GM23338 (cell line): ENCODE measurements around the gene GSTM2. TPM values are rescaled to one million over a fixed set of nuclear protein-coding genes. Genes with fewer than 3 reads are reported as not detected.

Experiments used
- ATAC-seq: fragments of 200-7000 bp; cut with Tn5 transposase; 3 replicates; pipeline ENCODE4 v1.9.1; 2020
- DNase-seq: peaks from one replicate; pipeline ENCODE4 v3.0.0-alpha.2; 2015; ENCODE audit warnings: low spot score
- H2AFZ ChIP-seq: fragments of 200-600 bp; sonication (generic); 2 replicates; pipeline ENCODE4 v1.8.0; 2016; ENCODE audit warnings: antibody characterized with exemption, mild to moderate bottlenecking, moderate library complexity
- H3F3A ChIP-seq: fragments of 200-600 bp; sonication (generic); replicated peaks from 2 replicates; pipeline ENCODE4 v1.8.0; 2017; ENCODE audit warnings: antibody characterized with exemption, mixed run types, low read depth
- H3K27ac ChIP-seq: fragments of 200-600 bp; sonication (generic); 2 replicates; pipeline ENCODE4 v1.6.1; 2016; ENCODE audit warnings: low read depth
- H3K27me3 ChIP-seq: fragments of 200-600 bp; sonication (generic); 2 replicates; pipeline ENCODE4 v1.8.0; 2016; ENCODE audit warnings: mild to moderate bottlenecking, mixed run types, moderate library complexity; ENCODE audit not compliant: insufficient read depth
- H3K36me3 ChIP-seq: fragments of 200-600 bp; sonication (generic); 2 replicates; pipeline ENCODE4 v1.8.0; 2016; ENCODE audit warnings: mild to moderate bottlenecking; ENCODE audit not compliant: insufficient read depth
- H3K4me1 ChIP-seq: fragments of 200-600 bp; sonication (generic); 2 replicates; pipeline ENCODE4 v1.8.0; 2016; ENCODE audit warnings: mild to moderate bottlenecking, moderate library complexity; ENCODE audit not compliant: insufficient read depth
- H3K4me2 ChIP-seq: fragments of 200-600 bp; sonication (generic); 2 replicates; pipeline ENCODE4 v1.7.1; 2017; ENCODE audit warnings: mixed run types
- H3K4me3 ChIP-seq: fragments of 200-600 bp; sonication (generic); 2 replicates; pipeline ENCODE4 v1.6.1; 2016; ENCODE audit warnings: mixed run types
- H3K79me2 ChIP-seq: fragments of 200-600 bp; sonication (generic); replicated peaks from 2 replicates; pipeline ENCODE4 v1.8.0; 2017; ENCODE audit warnings: mild to moderate bottlenecking; ENCODE audit not compliant: insufficient read depth
- H3K9me2 ChIP-seq: fragments of 200-600 bp; sonication (generic); 2 replicates; pipeline ENCODE4 v1.8.0; 2017; ENCODE audit not compliant: insufficient read depth
- H4K20me1 ChIP-seq: fragments of 200-600 bp; sonication (generic); replicated peaks from 2 replicates; pipeline ENCODE4 v1.8.0; 2017; ENCODE audit warnings: mild to moderate bottlenecking; ENCODE audit not compliant: insufficient read depth
- H3K27ac Mint-ChIP-seq: 2 replicates; pipeline ENCODE4 v1.8.0; 2020; ENCODE audit warnings: inconsistent platforms, mild to moderate bottlenecking, moderate library complexity, mixed read lengths
- H3K27me3 Mint-ChIP-seq: 3 replicates; pipeline ENCODE4 v1.8.0; 2022; ENCODE audit warnings: low read depth, mild to moderate bottlenecking, moderate library complexity, mixed read lengths, inconsistent platforms; ENCODE audit not compliant: insufficient read depth, poor library complexity
- H3K36me3 Mint-ChIP-seq: 3 replicates; pipeline ENCODE4 v1.8.0; 2021; ENCODE audit warnings: low read depth, mild to moderate bottlenecking, inconsistent platforms, moderate library complexity, mixed read lengths
- H3K4me1 Mint-ChIP-seq: 3 replicates; pipeline ENCODE4 v1.8.0; 2020; ENCODE audit warnings: mild to moderate bottlenecking, inconsistent platforms, mixed read lengths
- H3K4me3 Mint-ChIP-seq: 3 replicates; pipeline ENCODE4 v1.8.0; 2021; ENCODE audit warnings: moderate library complexity, mild to moderate bottlenecking, inconsistent platforms, mixed read lengths
- H3K9me3 Mint-ChIP-seq: 3 replicates; pipeline ENCODE4 v1.8.0; 2020; ENCODE audit warnings: moderate library complexity, mild to moderate bottlenecking, inconsistent platforms, mixed read lengths
- CREB1 ChIP-seq: fragments of 250-450 bp; sonication (Bioruptor Pico); IDR thresholded peaks from 2 replicates; pipeline ENCODE4 v1.5.0; 2020; ENCODE audit warnings: low read depth, mild to moderate bottlenecking, moderate library complexity
- CTCF ChIP-seq, 2 experiments: fragments of 200-600 bp in 1 of 2; sonication (generic) in 1 of 2; conservative IDR thresholded peaks; 2 replicates each; pipeline versions ENCODE4 v1.5.1 to v1.6.1; 2016 to 2017; ENCODE audit warnings: antibody characterized with exemption in 2 of 2, low read depth in 2 of 2, mild to moderate bottlenecking in 2 of 2, moderate library complexity in 1 of 2
- ETS1 ChIP-seq: IDR thresholded peaks from 2 replicates; pipeline ENCODE4 v1.6.1; 2016; ENCODE audit warnings: antibody characterized with exemption
- EZH2 ChIP-seq: fragments of 200-600 bp; sonication (generic); IDR thresholded peaks from one replicate; pipeline ENCODE4 v1.8.0; 2017; ENCODE audit warnings: antibody characterized with exemption, mild to moderate bottlenecking, low read depth; ENCODE audit not compliant: unreplicated experiment
- EZH2phosphoT487 ChIP-seq: fragments of 200-600 bp; sonication (generic); IDR thresholded peaks from one replicate; pipeline ENCODE4 v1.8.1; 2018; ENCODE audit warnings: antibody characterized with exemption; ENCODE audit not compliant: unreplicated experiment
- JUNB ChIP-seq: IDR thresholded peaks from one replicate; pipeline ENCODE4 v1.6.1; 2016; ENCODE audit warnings: antibody characterized with exemption; ENCODE audit not compliant: unreplicated experiment
- NANOG ChIP-seq: IDR thresholded peaks from 2 replicates; pipeline ENCODE4 v1.6.1; 2016; ENCODE audit warnings: antibody characterized with exemption, borderline replicate concordance
- REST ChIP-seq: IDR thresholded peaks from one replicate; pipeline ENCODE4 v1.6.1; 2018; ENCODE audit warnings: antibody characterized with exemption; ENCODE audit not compliant: unreplicated experiment
- STAT1 ChIP-seq: IDR thresholded peaks from one replicate; pipeline ENCODE4 v1.6.1; 2016; ENCODE audit warnings: antibody characterized with exemption; ENCODE audit not compliant: unreplicated experiment
- ZNF114 ChIP-seq: fragments of 250-450 bp; sonication (Bioruptor Pico); IDR thresholded peaks from 2 replicates; pipeline ENCODE4 v1.5.0; 2020; ENCODE audit warnings: mild to moderate bottlenecking, moderate library complexity
- ZNF331 ChIP-seq: fragments of 250-450 bp; sonication (Bioruptor Pico); IDR thresholded peaks from 2 replicates; pipeline ENCODE4 v1.5.0; 2020; ENCODE audit warnings: low read depth, mild to moderate bottlenecking, moderate library complexity
- ZNF462 ChIP-seq: fragments of 250-450 bp; sonication (Bioruptor Pico); IDR thresholded peaks from 2 replicates; pipeline ENCODE4 v1.5.0; 2020; ENCODE audit warnings: mild to moderate bottlenecking, moderate library complexity
- polyA plus RNA-seq: library from polyadenylated mRNA; unstranded; fragments of >200 nt; fragmentation: Nextera tagmentation; extraction: Ambion mirVana; gene quantifications from 2 replicates; pipeline ENCODE4 v1.2.1, GENCODE V29; 2016
- total RNA-seq: library from RNA; depleted of rRNA; stranded (reverse); fragments of >200 nt; shearing (Covaris generic); gene quantifications from 2 replicates; pipeline ENCODE4 v1.2.3, GENCODE V29; 2014

The GSTM2 gene
- total and polyA plus RNA-seq, 2 experiments from 2014 or later, result 8.9 to 16.0 TPM

GRCh38 chr1:109642626-109643025 lies 25.2 kb upstream of the GSTM2 start:
- no peak overlapping the region for H3K27ac ChIP-seq
- H3K36me3 ChIP-seq, result no peaks in the 10 kb centered on the region
- H3K79me2 ChIP-seq, result no peaks in the 10 kb centered on the region
- Mint-ChIP-seq H3K27ac (no peak overlapping the region), H3K9me3 (no peaks in the 10 kb centered on the region), H3K4me1 (peaks cover 3% of the 10 kb centered on the region), H3K36me3 (no peaks in the 10 kb centered on the region), H3K4me3 (no peak overlapping the region), H3K27me3 (peaks cover 10% of the 10 kb centered on the region)
- H3K9me2 ChIP-seq, result no peaks in the 10 kb centered on the region
- 0 out of 2 replicates have a peak, but pooled peaks cover 6% of the 10 kb centered on the region for H3F3A ChIP-seq
- H4K20me1 ChIP-seq, result no peaks in the 10 kb centered on the region; the same call in 1 of the 2 replicates
- H3K4me2 ChIP-seq, result peak overlapping the region; percentile 49; the same call in 1 of the 2 replicates
- no peak for TF ChIP-seq REST
- no peak for TF ChIP-seq ETS1
- TF ChIP-seq ZNF114 (CRISPR knock-in tag), result no peak
- TF ChIP-seq ZNF462 (CRISPR knock-in tag), result no peak
- TF ChIP-seq CREB1, result no peak
- TF ChIP-seq EZH2phosphoT487, result no peak
- no peak for TF ChIP-seq ZNF331
- no peak for TF ChIP-seq JUNB
- TF ChIP-seq CTCF (conservative IDR thresholded peaks at IDR 0.05; ENCODE audit: low read depth in 2 of 2), result no peak
- no peak for TF ChIP-seq EZH2
- no peak for TF ChIP-seq NANOG
- TF ChIP-seq STAT1, result no peak
- no peak for DNase-seq
- no peaks in the 10 kb centered on the region for H3K4me1 ChIP-seq
- ATAC-seq, result no peak
- 0 out of 2 replicates have a peak overlapping the region, but pooled peaks have one; percentile 57 for H2AFZ ChIP-seq
- no peaks in the 10 kb centered on the region for H3K27me3 ChIP-seq
- H3K4me3 ChIP-seq, result no peak overlapping the region
